ENCODE data around the gene NQO2.

- TF ChIP-seq SIN3A (IDR thresholded peaks at IDR 0.05; ENCODE audit: borderline replicate concordance, insufficient read depth, low read length) (no peak), TAF1 (IDR thresholded peaks at IDR 0.05; ENCODE audit: borderline replicate concordance, insufficient read depth, low read length) (no peak)
These were observed 1.6 kb downstream of the NQO2 start for GRCh38 chr6:3001146-3001772.

Data from PFSK-1 (cell line).